ENCODE data around the gene PCCA. TPM values are rescaled to one million over a fixed set of nuclear protein-coding genes. Genes with fewer than 3 reads are reported as not detected.

Gene PCCA
- total RNA-seq, 1 experiment from 2014 or later: 52.8 TPM

DNA sequence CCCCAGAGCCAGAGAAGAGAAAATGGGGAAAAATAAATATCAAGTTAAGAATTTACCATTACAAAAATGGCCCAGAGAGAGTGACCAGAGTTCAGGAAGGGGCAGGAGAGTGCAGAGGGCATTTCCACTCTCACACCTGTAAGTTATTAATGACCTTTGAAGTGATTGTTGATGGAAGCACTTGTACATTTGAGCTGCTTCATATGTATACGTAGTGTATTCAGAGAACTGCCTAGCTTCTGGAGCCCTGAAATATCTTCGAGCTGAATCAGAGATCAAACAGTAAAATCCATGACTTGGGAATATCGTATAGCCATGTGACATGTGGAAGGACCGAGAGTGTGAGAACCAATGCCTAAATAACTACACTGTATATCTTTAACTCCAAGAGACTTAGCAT lies 49.2 kb upstream of the PCCA start (continued):
- TF ChIP-seq STAT6 (CRISPR knock-in tag; conservative IDR thresholded peaks at IDR 0.05; ENCODE audit: low read depth) (no peak), FOXP1 (CRISPR knock-in tag; IDR thresholded peaks at IDR 0.05; ENCODE audit: borderline replicate concordance) (no peak), OVOL2 (CRISPR knock-in tag; IDR thresholded peaks at IDR 0.05; ENCODE audit: borderline replicate concordance) (no peak), NFYB (CRISPR knock-in tag; conservative IDR thresholded peaks at IDR 0.05; ENCODE audit: low read depth) (no peak)
- TF ChIP-seq, protein P1, sequence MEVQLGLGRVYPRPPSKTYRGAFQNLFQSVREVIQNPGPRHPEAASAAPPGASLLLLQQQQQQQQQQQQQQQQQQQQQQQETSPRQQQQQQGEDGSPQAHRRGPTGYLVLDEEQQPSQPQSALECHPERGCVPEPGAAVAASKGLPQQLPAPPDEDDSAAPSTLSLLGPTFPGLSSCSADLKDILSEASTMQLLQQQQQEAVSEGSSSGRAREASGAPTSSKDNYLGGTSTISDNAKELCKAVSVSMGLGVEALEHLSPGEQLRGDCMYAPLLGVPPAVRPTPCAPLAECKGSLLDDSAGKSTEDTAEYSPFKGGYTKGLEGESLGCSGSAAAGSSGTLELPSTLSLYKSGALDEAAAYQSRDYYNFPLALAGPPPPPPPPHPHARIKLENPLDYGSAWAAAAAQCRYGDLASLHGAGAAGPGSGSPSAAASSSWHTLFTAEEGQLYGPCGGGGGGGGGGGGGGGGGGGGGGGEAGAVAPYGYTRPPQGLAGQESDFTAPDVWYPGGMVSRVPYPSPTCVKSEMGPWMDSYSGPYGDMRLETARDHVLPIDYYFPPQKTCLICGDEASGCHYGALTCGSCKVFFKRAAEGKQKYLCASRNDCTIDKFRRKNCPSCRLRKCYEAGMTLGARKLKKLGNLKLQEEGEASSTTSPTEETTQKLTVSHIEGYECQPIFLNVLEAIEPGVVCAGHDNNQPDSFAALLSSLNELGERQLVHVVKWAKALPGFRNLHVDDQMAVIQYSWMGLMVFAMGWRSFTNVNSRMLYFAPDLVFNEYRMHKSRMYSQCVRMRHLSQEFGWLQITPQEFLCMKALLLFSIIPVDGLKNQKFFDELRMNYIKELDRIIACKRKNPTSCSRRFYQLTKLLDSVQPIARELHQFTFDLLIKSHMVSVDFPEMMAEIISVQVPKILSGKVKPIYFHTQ (CRISPR knock-in tag; IDR thresholded peaks at IDR 0.05): no peak
- TF ChIP-seq, protein P2, sequence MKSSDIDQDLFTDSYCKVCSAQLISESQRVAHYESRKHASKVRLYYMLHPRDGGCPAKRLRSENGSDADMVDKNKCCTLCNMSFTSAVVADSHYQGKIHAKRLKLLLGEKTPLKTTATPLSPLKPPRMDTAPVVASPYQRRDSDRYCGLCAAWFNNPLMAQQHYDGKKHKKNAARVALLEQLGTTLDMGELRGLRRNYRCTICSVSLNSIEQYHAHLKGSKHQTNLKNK (CRISPR knock-in tag; IDR thresholded peaks at IDR 0.05): no peak

DNA sequence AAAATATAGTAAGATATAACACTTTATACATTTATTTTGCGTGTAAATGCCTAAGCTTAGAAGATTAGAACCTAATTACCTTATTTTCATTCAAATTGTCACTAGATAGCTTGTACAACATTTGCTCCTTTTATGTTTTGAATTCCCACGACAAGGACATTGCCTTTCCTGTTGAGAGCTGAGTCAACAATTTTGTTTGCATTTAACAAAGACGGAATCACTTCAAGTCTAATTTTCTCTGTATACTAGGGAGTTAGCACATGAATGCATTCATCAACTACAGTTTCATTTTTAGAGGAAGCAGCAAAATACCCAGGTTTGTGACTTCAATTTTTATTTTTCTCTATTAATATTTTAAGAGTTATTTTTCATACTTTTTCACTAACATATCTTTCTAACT lies 48.7 kb upstream of the PCCA start:
- Mint-ChIP-seq H3K27ac (no peak overlapping the region; the same call in 1 of the 2 replicates), H3K36me3 (no peaks in the 10 kb centered on the region), H3K27me3 (ENCODE audit: low read depth) (no peaks in the 10 kb centered on the region), H3K4me3 (no peak overlapping the region), H3K4me1 (peaks cover 10% of the 10 kb centered on the region), H3K9me3 (no peaks in the 10 kb centered on the region)
- ChIA-PET CTCF (no interaction called here), POLR2A (interaction anchor here (0.5 kb wide), 1 partner anchor 14 kb away, joined by 5 read pairs; no protein-coding TSS in a partner anchor)
- DNase-seq (ENCODE audit: low spot score): no peak
- no peak for ATAC-seq
- TF ChIP-seq NFYB (CRISPR knock-in tag; conservative IDR thresholded peaks at IDR 0.05; ENCODE audit: low read depth): no peak
- TF ChIP-seq TP53 (CRISPR knock-in tag; IDR thresholded peaks at IDR 0.05): no peak
- TF ChIP-seq, protein P3, sequence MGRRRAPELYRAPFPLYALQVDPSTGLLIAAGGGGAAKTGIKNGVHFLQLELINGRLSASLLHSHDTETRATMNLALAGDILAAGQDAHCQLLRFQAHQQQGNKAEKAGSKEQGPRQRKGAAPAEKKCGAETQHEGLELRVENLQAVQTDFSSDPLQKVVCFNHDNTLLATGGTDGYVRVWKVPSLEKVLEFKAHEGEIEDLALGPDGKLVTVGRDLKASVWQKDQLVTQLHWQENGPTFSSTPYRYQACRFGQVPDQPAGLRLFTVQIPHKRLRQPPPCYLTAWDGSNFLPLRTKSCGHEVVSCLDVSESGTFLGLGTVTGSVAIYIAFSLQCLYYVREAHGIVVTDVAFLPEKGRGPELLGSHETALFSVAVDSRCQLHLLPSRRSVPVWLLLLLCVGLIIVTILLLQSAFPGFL (CRISPR knock-in tag; IDR thresholded peaks at IDR 0.05; ENCODE audit: borderline replicate concordance): no peak
- no peak for TF ChIP-seq CTCF (IDR thresholded peaks at IDR 0.05)
- TF ChIP-seq, protein P4, sequence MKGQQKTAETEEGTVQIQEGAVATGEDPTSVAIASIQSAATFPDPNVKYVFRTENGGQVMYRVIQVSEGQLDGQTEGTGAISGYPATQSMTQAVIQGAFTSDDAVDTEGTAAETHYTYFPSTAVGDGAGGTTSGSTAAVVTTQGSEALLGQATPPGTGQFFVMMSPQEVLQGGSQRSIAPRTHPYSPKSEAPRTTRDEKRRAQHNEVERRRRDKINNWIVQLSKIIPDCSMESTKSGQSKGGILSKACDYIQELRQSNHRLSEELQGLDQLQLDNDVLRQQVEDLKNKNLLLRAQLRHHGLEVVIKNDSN (CRISPR knock-in tag; IDR thresholded peaks at IDR 0.05): no peak
- no peak for TF ChIP-seq STAT6 (CRISPR knock-in tag; conservative IDR thresholded peaks at IDR 0.05; ENCODE audit: low read depth)
- no peak for TF ChIP-seq GRHL2 (CRISPR knock-in tag; IDR thresholded peaks at IDR 0.05; ENCODE audit: insufficient replicate concordance, severe bottlenecking)
- no peak for TF ChIP-seq GABPB1 (CRISPR knock-in tag; IDR thresholded peaks at IDR 0.05)
